T-helper 1 cell treated with Interleukin-12 subunit alpha and Interleukin-12 subunit beta and Interleukin-4 antibody, amounts not matched to agents 30 ng/mL and 1 ng/mL, for 36 hours (primary cell): Measurements from ENCODE around the gene ZBTB25. TPM values are rescaled to one million over a fixed set of nuclear protein-coding genes. Genes with fewer than 3 reads are reported as not detected.

Experiments used
- intact Hi-C: fragments of 100-400 bp; cut with micrococcal nuclease; formaldehyde crosslinking; loops from one replicate; pipeline ENCODE4 v1.15.1; 2024
- total RNA-seq: library from RNA; stranded (reverse); gene quantifications from 2 replicates; pipeline ENCODE4 v1.2.3, GENCODE V29; 2022

The ZBTB25 gene
- total RNA-seq, 1 donor from 2014 or later, result 28.3 TPM

- intact Hi-C loops, result loop anchor here (2.0 kb wide), 3 partner anchors 20 to 58 kb away; partner anchors contain the start of genes AKAP5 and ZBTB25
These were observed 58.4 kb downstream of the ZBTB25 start for GRCh38 chr14:64444984-64445845.

- intact Hi-C loops, result loop anchor here (2.0 kb wide), 3 partner anchors 21 to 59 kb away; partner anchors contain the start of genes AKAP5 and ZBTB25
These were observed 59.5 kb downstream of the ZBTB25 start for GRCh38 chr14:64444140-64444539.

DNA sequence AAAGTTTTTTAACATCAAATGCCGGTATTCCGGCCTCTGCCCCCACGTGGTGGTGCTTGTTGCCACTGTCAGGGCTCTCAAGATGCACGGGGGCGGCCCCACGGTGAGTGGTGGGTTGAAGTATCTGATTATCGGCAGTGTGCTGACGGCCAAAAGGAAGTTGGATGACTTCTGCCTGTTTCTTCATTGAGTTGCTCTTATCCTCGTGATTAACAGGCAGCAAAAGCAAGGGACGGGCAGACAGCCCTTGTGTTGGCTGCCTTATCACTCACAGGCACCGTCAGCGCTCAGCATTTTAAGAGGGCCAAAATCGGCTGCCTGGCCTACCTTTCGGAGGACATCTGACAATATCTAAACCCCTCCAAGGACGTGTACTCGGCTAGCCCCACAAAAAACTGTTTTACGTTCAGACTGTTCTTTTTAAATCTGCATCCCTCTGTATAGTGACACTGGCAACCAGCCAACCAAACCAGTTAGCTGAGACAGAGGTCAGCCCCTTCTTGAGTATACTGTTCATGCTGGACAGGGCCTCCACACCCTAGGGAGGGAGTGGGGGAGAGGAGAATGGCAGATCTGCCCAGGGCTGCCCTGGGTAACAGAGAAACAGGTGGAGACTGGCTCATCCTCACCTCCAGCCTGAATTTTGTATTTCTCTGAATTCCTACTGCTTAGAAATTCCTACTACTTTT lies 61.2 kb downstream of the ZBTB25 start:
- intact Hi-C loops, result no loop called here

- intact Hi-C loops, result no loop called here
These were observed 63.1 kb downstream of the ZBTB25 start for GRCh38 chr14:64440494-64440893.

GRCh38 chr14:64439141-64439540 lies 64.5 kb downstream of the ZBTB25 start:
- intact Hi-C loops, result no loop called here

GRCh38 chr14:64438181-64438841 lies 65.3 kb downstream of the ZBTB25 start:
- intact Hi-C loops, result no loop called here

- intact Hi-C loops, result loop anchor here (5.0 kb wide), 2 partner anchors 47 to 458 kb away; partner anchors contain the start of gene MTHFD1
These were observed 69.1 kb downstream of the ZBTB25 start for GRCh38 chr14:64434528-64434927.

DNA sequence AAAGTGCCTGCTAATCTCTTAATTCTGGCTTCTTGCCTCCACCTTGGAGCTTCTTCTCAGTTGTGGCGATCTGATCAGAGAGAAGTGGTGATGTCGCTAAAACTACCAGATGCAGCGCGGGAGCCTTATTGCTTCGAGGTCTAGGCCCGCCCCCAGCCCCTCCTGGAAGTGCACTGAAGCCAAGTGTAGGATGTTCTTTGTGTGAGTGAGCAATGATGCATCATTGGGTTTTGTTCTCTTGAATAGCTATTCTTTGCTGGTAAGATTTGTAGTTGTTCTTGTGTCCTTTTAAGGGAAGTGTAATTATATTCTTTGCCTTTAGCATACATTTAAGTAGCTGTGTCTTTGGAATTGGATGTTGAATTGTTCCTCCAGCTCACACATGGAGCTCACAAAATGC lies 79.7 kb downstream of the ZBTB25 start:
- intact Hi-C loops, result no loop called here

GRCh38 chr14:64422756-64423155 lies 80.9 kb downstream of the ZBTB25 start:
- intact Hi-C loops, result no loop called here

- intact Hi-C loops, result no loop called here
These were observed 81.6 kb downstream of the ZBTB25 start for GRCh38 chr14:64422005-64422404.

- intact Hi-C loops, result no loop called here
These were observed 82.5 kb downstream of the ZBTB25 start for GRCh38 chr14:64421166-64421565.

- intact Hi-C loops, result no loop called here
These were observed 84.6 kb downstream of the ZBTB25 start for GRCh38 chr14:64419003-64419402.

DNA sequence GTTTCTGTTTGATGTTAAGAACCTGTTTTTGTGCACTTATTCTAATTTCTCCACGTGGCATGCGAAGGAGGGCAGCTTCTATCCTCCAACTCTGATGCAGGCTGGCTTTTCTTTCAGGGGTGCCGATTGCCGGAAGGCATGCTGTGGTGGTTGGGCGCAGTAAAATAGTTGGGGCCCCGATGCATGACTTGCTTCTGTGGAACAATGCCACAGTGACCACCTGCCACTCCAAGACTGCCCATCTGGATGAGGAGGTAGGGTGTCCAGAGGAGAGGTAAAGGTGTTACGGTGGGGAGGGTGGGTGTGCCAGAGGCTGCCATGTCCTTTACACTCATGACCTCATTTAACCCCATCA lies 85.9 kb downstream of the ZBTB25 start:
- intact Hi-C loops, result no loop called here

GRCh38 chr14:64417055-64417770 lies 86.4 kb downstream of the ZBTB25 start:
- intact Hi-C loops, result no loop called here

GRCh38 chr14:64416348-64416932 lies 87.2 kb downstream of the ZBTB25 start:
- intact Hi-C loops, result no loop called here

DNA sequence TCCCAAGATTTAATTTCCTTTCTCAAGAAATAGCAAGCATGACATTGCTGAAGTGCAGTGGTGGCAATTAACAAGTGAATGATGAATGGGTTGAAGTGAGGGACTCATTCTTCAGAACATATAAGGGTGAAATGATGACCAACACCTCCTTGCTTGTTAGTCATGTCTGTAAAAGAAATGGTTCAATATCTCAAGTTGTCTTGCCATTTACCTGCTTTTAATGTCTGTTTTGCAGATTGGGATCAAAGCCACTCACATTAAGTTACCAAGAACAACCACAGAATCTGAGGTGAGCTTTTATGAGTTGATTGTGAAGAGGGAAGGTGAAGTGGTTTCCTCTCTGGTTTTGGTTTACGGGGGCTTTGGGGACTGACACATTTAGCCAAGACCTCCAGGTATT lies 91.4 kb downstream of the ZBTB25 start:
- intact Hi-C loops, result no loop called here

DNA sequence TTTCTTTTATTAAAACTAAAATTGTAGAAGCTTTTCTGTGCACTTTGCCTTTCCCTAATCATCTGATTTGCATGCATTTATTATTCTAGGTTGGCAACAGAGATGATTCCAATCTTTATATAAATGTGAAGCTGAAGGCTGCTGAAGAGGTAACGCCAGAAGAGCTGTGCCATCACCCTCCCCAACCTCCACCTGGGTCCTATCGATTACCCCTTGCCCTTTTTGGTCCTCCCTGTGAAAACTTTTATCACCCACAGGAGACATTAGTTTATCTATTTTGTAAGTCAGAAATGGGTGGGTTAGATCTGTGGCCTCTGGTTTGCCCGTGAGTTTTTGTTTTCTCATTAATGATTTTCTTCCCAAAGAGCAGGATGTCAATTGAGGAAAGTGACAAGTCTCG lies 92.6 kb downstream of the ZBTB25 start:
- intact Hi-C loops, result no loop called here

DNA sequence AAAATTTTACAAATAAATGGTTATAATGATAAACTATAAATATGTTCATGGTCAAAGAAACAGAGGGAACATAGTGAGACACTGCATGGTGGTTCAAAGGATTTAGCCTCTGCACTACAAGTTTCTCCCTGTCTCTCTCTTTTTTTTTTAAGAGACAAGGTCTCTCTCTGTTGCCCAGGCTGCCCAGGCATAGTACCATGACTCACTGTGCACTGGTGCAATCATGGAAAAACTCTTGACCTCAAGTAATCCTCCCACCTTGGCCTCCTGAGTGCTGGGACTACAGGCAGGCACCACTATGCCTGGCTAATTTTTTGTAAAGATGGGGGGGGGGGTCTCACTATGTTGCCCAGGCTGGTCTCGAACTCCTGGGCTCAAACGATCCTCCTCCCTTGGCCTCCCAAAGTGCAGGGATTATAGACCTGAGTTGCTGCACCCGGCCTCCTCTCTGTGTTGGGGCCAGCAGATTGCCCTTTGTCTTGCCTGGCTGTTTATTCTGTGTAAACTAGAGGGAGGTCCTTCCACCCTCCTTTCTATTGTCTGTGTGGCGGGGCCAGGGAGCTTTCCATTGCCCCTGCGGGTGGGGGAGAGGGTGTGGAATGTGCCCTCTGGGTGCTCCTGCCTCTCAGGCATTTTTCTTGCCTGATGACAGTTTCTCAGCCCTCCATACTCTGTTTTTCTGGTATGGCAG lies 93.4 kb downstream of the ZBTB25 start:
- intact Hi-C loops, result no loop called here

DNA sequence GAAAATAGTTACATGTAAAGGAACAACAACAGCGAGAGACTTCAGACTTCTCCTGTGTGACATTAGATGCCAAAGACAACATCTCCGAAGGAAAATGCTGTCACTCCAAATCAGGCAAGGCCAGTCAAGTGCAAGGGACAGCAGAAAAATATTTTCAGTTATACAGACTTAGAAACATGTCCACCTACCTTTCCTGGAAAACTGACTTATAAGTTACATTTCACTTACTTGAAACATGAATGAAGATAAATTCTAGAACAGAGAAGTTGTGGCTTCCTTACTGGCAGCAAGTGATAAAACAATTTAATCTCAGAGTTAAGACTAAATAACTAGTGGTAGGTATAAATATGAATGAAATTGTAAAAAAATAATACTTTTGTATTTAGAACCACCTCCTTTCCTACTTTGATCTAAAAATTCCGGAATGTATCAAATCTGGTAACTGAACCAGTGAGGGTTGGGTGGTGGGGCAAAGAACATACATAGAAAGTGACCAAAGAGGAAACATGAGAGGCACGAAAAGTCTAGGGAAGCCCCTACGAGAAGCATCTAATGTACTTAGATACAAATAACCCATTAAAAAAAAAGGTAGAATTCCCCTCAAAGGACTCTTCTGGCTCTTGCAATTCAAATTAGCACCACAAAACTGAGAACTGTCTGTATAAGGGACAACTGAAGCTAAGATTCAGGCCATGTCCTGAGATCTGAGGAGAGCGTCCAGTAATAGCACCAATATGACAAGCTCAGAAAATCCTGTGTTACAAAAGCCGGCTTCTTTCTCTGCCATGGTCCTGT lies 94.3 kb downstream of the ZBTB25 start:
- intact Hi-C loops, result no loop called here

DNA sequence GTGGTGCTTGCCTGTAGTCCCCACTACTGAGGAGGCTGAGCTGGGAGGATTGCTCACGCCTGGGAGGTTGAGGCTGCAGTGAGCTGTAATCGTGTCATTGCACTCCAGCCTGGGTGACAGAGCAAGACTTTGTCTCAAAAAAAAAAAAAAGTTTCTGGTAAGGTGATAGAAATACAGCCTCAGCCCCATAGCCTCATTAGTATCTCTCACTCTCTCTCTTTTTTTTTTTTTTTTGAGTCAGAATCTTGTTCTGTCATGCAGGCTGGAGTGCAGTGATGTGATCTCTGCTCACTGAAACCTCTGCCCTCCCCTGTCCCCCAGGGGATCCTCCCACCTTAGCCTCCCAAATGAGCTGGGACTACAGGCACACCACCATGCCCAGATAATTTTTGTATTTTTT lies 96.3 kb downstream of the ZBTB25 start:
- intact Hi-C loops, result no loop called here
